ENCODE data around the gene PRAC1.

- TF ChIP-seq, protein P1, sequence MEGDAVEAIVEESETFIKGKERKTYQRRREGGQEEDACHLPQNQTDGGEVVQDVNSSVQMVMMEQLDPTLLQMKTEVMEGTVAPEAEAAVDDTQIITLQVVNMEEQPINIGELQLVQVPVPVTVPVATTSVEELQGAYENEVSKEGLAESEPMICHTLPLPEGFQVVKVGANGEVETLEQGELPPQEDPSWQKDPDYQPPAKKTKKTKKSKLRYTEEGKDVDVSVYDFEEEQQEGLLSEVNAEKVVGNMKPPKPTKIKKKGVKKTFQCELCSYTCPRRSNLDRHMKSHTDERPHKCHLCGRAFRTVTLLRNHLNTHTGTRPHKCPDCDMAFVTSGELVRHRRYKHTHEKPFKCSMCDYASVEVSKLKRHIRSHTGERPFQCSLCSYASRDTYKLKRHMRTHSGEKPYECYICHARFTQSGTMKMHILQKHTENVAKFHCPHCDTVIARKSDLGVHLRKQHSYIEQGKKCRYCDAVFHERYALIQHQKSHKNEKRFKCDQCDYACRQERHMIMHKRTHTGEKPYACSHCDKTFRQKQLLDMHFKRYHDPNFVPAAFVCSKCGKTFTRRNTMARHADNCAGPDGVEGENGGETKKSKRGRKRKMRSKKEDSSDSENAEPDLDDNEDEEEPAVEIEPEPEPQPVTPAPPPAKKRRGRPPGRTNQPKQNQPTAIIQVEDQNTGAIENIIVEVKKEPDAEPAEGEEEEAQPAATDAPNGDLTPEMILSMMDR (IDR thresholded peaks at IDR 0.05), result no peak
- no peak for TF ChIP-seq EZH2 (IDR thresholded peaks at IDR 0.05; ENCODE audit: borderline replicate concordance, insufficient read depth, low read depth, low read length, poor library complexity, severe bottlenecking)
Observed at GRCh38 chr17:48737330-48738043, 15.2 kb upstream of the PRAC1 start.
